Omental fat pad (tissue), 4 donors: ENCODE measurements around the gene KDM6A. TPM values are rescaled to one million over a fixed set of nuclear protein-coding genes. Genes with fewer than 3 reads are reported as not detected.

Experiments used
- ATAC-seq: fragments of 150-250 bp; one replicate; pipeline ENCODE4 v1.9.1; 2016; ENCODE audit warnings: mild to moderate bottlenecking, moderate library complexity; ENCODE audit not compliant: low FRiP score
- DNase-seq: peaks from one replicate; pipeline ENCODE4 v3.0.0-alpha.2; 2019; ENCODE audit warnings: low spot score
- CTCF ChIP-seq, 3 donors: fragments of 450-650 bp; IDR thresholded peaks; one replicate each; pipeline ENCODE4 v1.5.1; 2016 to 2017; ENCODE audit warnings: antibody characterized with exemption in 3 of 3, mild to moderate bottlenecking in 3 of 3, moderate library complexity in 2 of 3
- total RNA-seq, 4 donors: library from RNA; depleted of rRNA; stranded (reverse); fragments of >200 nt; gene quantifications; one replicate each; pipeline ENCODE4 v1.1.0, GENCODE V29; 2016

KDM6A gene
- total RNA-seq, 4 donors from 2014 or later: 24.4 to 41.3 (median 29.9) TPM

- DNase-seq (no peak), ATAC-seq (no peak)
- TF ChIP-seq CTCF (IDR thresholded peaks at IDR 0.05): no peak
Observed at GRCh38 chrX:45154462-45154861, 281.5 kb downstream of the KDM6A start.

DNA sequence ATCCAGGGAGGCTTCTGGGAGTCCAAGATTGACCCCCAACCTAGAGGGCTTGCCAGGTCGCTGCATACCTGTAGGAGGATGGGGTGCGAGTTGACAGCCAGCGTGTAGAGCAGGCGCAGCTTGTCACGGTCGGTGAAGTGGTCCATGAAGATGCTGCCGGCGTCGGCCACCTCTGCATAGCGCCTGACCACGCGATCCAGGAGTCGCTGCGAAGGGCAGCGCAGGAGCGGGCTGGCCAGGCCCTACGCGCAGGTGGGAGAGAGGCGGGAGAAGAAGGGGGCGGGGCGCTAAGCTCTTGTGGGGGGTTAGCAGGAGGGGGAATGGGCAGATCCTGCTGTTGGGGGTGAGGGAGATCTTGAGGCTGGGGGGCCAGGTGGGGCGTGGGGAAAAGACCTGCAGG, 284.7 kb downstream of the KDM6A start:
- no peak for ATAC-seq
- TF ChIP-seq CTCF (IDR thresholded peaks at IDR 0.05): no peak
- no peak for DNase-seq

Other genes starting within 250 kb of the KDM6A start
- not detected for gene DUSP21, start 29.2 kb upstream of the KDM6A start, total RNA-seq